Inflammatory macrophage (primary cell): ENCODE measurements around the gene LTN1.

Source experiments
- DNase-seq, 2 donors: peaks; one replicate each; pipeline ENCODE4 v3.0.0-alpha.2; 2020 to 2022

The LTN1 gene

DNA sequence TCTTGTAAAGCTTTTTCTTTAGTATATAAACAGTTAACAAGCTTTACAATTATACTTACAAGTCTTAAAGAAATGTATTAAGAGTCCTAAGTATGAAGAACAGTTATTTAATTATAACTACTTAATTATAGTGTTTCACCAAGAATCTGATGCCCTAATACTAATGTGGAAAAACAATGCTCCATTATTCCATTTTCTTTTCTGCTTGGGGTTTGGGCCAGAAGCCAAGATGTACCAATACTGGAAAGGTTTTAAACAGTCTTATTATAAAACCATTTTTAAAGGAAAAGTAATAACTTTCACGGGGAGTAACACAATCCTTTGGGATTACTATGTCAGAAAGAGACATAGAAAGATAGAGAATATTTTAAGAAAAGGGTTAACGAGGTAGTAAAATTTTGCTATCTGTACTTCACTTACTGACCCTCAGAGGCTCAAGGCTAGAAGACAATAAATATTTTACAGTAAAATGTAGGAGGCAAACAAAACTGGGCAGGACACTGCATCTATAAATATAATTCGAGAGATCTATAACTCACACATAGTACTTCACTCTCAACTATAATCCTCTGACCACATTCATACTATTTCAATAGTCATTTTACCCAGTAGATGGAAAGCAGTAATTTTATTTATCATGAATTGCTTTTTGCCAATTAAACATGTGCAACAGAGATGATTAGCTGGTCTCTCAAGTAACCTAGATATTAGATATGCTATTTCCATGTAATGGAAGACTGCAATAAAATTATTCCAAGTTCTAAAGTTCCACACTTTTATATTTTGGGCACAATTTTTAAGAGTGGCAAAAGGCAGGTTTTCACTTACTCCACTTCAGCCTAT, 63.9 kb downstream of the LTN1 start:
- no peak for DNase-seq

DNA sequence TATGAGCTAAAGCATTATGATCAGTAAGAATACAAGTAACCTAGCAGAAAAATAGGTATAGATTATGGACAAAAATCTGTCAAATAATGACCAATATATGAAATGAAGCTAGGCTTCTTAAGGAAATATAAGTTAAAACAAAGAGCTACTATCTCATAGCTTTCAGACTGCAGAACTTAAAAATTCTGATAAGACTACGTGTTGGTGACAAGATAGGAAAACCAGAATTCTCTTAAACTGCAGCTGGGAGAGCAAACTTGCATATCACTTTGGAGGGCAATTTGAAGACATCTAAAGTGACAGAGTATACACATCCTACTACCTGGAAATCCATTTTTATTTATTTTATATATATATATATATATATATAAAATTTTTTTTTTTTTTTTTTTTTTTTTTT, 65.5 kb downstream of the LTN1 start:
- no peak for DNase-seq

GRCh38 chr21:28923439-28923975, 69.2 kb downstream of the LTN1 start:
- no peak for DNase-seq

DNA sequence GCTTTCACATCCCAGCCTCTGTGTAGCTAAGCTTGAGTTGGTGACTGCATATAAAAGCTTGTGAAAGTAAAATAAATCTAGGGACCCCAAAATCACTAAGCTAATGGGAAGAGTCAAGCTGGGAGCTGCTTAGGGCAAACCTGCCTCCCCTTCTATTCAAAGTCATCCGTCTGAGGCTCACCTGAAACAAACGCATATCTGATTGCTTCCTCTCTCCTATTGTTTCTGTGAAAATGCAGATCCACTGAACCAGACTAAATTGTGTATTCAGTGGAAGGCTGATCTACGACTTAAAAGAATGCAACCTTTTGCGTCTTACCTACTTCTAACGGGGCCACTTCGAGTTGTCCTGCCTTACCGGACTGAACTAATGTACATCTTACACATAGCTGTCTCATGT, 70.3 kb downstream of the LTN1 start:
- DNase-seq: no peak

GRCh38 chr21:28916150-28916893, 76.4 kb downstream of the LTN1 start:
- DNase-seq: no peak

DNA sequence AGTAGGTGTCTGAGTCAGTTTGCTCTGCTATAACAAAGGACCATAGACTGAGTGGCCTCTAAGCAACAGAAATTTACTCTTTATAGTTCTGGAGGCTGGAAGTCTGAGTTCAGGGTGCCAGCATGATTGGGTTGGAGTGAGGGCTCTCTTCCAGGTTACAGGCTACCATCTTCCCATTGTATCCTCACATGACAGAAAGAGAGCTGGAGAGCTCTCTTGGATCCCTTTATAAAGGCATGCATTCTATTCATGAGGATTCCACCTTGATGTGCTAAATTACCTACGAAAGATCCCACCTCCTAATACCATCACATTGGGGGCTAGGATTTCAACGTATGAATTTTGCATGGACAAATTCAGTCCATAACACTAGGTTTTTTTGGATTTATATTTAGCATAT, 79.6 kb downstream of the LTN1 start:
- DNase-seq: no peak

DNA sequence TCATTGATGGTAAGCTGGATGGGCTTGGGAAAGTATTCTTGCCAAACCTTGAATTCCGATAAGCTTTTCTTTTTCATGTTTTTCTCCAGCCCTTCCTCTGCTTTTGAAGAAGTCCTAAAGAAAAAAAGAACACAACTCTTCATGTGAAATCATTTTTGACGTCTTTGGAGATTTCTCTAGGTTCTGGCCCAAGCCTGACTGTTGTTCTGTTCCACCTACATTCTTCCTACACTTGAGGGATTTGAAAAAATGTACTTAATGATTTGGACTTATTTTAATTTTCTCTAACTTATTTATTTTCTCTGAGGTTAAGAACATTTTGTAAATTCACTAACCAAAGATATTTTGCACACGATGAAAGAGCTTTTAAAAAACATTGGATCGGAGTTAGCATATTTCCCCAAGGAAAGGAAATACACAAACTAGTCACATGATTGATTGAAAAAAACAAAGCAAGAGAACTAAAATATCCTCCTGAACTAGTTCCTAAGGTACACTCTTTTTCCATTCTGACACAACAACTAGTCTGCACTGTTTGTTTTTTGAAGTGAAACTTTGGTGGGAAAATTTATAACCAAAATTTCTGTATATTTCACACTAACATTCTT, 82.3 kb downstream of the LTN1 start:
- no peak for DNase-seq

GRCh38 chr21:28908351-28908750, 84.3 kb downstream of the LTN1 start:
- no peak for DNase-seq

- no peak for DNase-seq
These were observed 85.8 kb downstream of the LTN1 start for GRCh38 chr21:28906841-28907240.

DNA sequence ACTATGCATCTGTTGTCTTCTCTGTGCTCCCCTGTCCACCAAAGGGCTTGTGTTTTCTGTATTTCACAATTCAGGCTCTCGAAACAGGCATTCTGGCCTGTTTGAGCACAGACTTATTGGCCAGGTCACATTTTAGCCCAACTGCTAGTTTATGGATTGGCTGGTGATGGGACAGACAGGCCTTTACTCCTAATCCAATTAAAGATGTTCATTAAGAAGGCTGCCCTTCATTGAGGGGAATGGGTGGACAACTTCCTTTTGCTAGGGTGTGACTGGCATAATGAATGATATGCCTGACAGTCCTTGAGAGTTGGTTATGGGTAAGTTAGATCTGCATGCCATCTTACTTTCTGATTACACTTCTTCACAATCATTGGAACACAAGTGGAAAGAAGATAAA, 86.4 kb downstream of the LTN1 start:
- no peak for DNase-seq

GRCh38 chr21:28904961-28905435, 87.7 kb downstream of the LTN1 start:
- no peak for DNase-seq

- no peak for DNase-seq
These were observed 89.2 kb downstream of the LTN1 start for GRCh38 chr21:28903448-28903847.

- no peak for DNase-seq
These were observed 92.2 kb downstream of the LTN1 start for GRCh38 chr21:28900481-28900880.

- DNase-seq: peak in 1 of 2 donors; percentile 4
These were observed 92.9 kb downstream of the LTN1 start for GRCh38 chr21:28899744-28900143.

DNA sequence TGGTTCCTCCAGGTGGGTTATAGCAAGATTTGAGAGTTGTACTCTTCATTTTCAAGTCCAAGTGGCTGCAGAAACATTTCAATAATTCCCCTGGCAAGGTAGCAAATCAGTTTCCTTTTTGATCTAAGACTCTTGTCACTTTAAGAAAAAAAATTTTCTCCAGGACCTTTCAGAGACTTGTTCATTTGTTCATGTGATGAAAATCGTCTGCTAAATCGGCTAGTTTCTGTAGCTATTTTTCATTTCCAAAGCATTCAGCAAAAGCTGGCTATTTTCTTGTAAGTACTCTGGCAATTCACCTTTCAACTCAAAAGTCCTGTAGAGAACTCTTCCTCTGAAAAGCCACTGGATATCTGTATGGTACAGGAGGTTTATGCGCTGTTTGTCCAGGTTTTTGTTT, 93.5 kb downstream of the LTN1 start:
- no peak for DNase-seq

- no peak for DNase-seq
These were observed 99.0 kb downstream of the LTN1 start for GRCh38 chr21:28893687-28894086.

GRCh38 chr21:28892199-28893111, 100.2 kb downstream of the LTN1 start:
- no peak for DNase-seq

GRCh38 chr21:28885853-28886177, 106.9 kb downstream of the LTN1 start:
- no peak for DNase-seq

DNA sequence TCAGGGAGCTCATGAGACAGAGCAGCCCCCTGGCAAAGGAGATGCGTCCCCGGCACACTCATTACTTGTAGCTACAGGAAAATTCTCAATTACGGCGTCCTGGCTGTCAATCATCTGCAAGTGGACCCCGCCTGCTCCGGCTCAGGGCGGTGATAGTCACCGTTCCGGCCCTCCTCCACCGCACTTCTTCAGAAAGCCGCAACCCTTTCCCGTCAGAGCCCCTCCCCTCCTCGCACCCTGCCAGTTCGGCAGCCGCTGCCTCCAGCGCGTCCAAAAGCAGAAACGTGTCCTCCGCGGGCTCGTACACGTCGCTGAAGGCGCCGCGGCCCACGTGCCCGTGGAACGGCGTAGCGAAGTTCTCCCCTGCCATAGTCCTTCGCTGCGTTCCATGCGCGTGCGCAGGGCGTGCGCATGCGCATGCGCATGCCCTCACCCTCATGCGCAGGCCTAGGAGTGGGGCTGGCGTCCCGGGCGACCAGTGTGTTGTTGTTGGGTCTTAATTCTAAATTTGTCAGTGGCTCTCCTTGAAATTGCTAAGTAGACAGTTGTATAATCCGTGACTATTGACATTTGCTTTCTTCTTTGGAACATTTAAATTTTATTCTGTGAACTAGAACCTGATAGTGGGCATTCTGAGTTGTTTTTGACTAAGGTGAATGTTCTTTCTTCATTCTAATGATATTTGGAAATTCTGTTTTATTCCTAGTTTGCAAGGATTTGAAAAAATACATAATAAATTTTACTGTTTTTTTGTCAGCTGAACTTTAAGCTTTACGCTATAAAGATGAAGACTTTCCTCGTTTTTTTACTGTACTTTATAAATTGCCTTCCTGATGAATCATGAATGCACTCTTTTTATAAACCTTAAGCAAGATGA, 107.5 kb downstream of the LTN1 start:
- DNase-seq: peak; percentile 97 to 98

DNA sequence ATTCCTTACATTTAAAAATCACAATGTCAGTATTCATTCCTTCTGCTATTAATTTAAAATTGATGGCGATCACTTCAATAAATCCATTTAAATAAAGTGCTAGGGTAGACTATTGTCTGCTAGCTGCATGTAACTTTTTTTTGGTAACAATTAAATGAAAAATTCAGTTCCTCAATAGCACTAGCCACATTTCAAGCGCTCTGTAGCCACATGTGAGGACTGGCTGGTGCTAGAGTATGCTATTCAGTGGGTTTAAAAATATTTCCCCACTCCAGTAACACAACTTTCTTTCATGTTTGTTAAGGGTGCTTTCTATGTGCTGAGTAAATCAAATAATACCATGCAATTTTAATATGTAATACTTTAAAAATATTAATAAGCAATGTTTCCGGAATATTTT, 108.2 kb downstream of the LTN1 start:
- DNase-seq: peak; percentile 24 to 47

DNA sequence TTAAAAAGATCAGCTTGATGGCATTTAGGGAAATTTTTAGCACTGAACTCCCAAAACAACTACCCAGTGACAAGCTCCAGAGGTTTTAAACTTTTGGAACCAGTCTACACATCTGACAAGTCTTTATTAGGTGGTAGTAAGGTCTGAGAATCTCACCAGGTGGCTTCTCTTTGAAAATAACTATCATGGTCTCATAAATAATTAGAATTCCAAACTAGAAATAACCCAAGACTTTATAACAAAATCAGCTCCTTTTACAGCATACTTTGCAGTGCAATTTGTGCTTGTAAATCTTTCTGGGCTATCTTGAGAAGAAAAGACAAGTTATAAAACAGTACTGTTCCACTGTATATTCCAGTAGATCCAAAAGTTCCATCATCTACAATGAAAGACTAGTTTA, 108.7 kb downstream of the LTN1 start:
- no peak for DNase-seq
